AG04449 (cell line): Measurements from ENCODE around the gene KDELR3.

Source experiments
- CTCF ChIA-PET: fragments of 350-600 bp; formaldehyde crosslinking; extraction: SDS; loops from one replicate; lab custom pipeline; 2021; ENCODE audit warnings: antibody characterized with exemption; lab: Yijun Ruan, JAX
- POLR2A ChIA-PET: fragments of 400-600, 350-600 bp; formaldehyde crosslinking; extraction: SDS; loops from one replicate; lab custom pipeline; 2020; ENCODE audit warnings: antibody characterized with exemption, inconsistent platforms; lab: Yijun Ruan, JAX
- DNase-seq: peaks from one replicate; pipeline ENCODE4 v3.0.0-alpha.2; 2010; ENCODE audit warnings: low read depth, low spot score
- H3K4me3 ChIP-seq: 2 replicates; pipeline ENCODE4 v1.5.1; 2011; ENCODE audit warnings: low read depth, mild to moderate bottlenecking, control low read depth, low read length
- TF ChIP-seq, protein P1 (sequence below): IDR thresholded peaks from one replicate; pipeline ENCODE4 v1.5.1; 2011; ENCODE audit warnings: mild to moderate bottlenecking, moderate library complexity, low read length, control low read depth, inconsistent platforms; ENCODE audit not compliant: insufficient read depth; ENCODE audit errors: missing control alignments

KDELR3 gene

DNA sequence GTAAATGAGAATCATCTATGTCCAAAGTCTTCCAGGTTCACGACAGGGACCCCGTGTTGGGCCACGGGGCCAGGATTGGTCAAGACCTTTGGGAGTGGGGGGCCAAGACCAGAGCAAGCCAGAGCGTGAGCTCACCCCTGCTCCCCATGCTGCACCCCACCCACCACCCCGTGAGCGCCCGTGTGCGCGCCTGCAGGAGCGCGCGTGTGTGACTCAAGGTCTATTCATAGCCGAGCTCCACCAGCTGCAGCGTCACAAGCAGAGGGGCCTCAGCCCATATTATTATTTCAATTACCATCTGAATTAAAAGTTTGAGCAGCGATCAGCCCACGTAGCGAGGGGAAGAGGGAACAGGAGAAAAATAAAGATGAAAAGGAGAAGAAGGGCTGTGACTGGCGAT is 18.1 kb upstream of the KDELR3 start:
- no peak for DNase-seq
- POLR2A ChIA-PET: no interaction called here
- no peak overlapping the region for H3K4me3 ChIP-seq
- CTCF ChIA-PET: no interaction called here
- TF ChIP-seq, protein P1, sequence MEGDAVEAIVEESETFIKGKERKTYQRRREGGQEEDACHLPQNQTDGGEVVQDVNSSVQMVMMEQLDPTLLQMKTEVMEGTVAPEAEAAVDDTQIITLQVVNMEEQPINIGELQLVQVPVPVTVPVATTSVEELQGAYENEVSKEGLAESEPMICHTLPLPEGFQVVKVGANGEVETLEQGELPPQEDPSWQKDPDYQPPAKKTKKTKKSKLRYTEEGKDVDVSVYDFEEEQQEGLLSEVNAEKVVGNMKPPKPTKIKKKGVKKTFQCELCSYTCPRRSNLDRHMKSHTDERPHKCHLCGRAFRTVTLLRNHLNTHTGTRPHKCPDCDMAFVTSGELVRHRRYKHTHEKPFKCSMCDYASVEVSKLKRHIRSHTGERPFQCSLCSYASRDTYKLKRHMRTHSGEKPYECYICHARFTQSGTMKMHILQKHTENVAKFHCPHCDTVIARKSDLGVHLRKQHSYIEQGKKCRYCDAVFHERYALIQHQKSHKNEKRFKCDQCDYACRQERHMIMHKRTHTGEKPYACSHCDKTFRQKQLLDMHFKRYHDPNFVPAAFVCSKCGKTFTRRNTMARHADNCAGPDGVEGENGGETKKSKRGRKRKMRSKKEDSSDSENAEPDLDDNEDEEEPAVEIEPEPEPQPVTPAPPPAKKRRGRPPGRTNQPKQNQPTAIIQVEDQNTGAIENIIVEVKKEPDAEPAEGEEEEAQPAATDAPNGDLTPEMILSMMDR: no peak

DNA sequence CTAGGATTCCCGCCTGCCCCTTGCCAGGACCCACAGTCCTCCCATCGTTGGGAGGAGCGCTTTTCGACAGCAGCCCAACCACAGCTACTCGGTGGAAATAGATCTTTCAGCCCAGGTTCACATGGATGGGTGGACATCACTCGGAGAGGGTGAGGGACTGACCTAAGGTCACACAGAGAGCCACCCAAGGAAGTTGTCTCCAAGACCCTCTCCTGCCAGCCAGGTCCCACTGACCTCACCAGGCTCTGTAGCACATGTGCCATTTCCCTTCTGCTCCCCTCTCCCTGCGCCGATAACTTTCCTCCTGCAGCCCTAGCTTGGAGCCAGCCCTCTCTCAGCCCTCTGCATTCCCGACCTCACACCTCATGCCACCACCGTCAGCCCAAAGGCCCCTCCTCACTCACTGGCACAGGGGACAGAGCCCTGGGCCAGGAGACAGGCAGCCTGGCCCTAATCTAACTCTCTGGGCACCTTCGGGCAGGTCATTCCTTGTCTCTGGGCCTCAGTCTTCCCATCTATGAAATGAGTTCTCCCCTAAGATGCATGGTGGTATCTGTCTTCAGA is 17.6 kb upstream of the KDELR3 start:
- H3K4me3 ChIP-seq: no peak overlapping the region
- POLR2A ChIA-PET: no interaction called here
- TF ChIP-seq, protein P1: no peak
- CTCF ChIA-PET: no interaction called here
- no peak for DNase-seq

DNA sequence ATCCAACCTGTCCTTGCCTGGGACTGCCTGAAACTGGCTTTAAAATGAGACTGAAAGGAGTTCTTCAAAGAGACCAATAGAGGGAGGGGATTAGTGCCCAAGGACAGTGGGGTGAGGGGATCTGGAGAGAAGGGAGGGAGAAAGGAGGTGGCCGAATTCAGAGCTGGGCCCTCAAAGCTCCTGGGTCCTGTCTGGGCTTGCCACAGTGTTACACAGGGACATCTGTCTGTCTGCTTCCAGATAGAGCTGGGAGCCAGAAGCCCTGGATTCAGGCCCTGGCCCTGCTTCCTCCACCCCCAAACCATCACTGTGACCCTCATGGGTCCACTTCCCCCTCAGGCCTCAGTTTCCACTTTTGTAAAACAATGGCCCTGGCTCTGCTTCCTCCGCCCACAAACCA is 16.5 kb upstream of the KDELR3 start:
- TF ChIP-seq, protein P1: no peak
- ChIA-PET CTCF (no interaction called here), POLR2A (no interaction called here)
- no peak for DNase-seq
- no peak overlapping the region for H3K4me3 ChIP-seq

DNA sequence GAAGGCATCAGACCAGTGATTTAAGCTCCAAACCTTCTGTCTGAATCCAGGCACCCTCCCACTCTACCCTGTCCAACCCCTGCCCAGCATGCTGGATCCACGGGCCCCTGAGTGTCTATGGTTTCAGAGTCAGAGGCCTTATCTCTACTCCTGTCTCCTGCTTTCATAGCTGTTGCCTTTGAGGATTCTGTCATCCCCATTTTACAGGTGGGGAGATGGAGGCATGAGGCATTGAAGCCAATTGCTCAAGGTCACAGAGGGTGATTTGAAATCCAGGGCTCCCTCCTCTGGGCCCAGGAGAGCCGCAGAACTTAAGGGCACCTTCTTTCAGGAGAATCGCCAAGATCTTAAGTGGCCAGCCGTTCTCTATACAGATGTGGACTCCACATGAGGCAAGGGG is 16.0 kb upstream of the KDELR3 start:
- TF ChIP-seq, protein P1: no peak
- DNase-seq: no peak
- ChIA-PET CTCF (no interaction called here), POLR2A (no interaction called here)
- H3K4me3 ChIP-seq: no peak overlapping the region

DNA sequence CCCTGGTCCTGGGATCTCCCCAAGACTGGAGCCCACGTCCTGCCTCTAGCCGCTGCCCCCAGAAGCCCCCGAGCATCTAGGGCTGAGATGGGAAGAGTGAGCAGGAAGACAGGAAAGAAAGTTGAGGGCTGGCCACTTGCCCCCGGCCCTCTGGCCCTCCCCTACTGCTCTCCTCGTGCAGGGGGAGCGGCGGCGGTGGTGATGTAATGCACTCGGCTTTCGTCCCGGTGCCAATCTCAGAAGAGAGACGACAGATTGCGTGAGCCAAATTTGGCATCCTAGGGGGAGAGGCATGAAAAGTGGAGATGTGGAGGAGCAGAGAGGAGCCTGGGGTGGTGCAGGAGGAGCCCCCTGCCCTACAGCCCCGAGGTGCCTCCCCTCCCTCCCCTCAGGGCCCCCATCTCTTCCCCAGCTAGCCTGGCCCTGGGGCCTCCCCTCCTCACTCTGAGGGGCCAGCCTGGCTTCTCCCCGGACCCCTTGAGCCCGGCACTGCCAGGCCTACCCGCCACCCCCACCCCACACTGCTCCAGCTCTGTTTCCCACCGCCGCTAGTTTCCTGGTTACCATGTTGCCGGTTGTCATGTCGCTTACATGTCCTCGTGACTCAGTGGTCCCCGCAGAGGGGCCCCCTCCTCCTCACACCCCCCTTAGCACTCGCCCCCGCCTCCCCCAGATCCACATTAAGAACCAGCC is 15.4 kb upstream of the KDELR3 start:
- H3K4me3 ChIP-seq: no peak overlapping the region
- POLR2A ChIA-PET: no interaction called here
- TF ChIP-seq, protein P1: no peak
- DNase-seq: no peak
- CTCF ChIA-PET: interaction anchor here (1.5 kb wide), 1 partner anchor 39 kb away, joined by 5 read pairs; no protein-coding TSS in a partner anchor

DNA sequence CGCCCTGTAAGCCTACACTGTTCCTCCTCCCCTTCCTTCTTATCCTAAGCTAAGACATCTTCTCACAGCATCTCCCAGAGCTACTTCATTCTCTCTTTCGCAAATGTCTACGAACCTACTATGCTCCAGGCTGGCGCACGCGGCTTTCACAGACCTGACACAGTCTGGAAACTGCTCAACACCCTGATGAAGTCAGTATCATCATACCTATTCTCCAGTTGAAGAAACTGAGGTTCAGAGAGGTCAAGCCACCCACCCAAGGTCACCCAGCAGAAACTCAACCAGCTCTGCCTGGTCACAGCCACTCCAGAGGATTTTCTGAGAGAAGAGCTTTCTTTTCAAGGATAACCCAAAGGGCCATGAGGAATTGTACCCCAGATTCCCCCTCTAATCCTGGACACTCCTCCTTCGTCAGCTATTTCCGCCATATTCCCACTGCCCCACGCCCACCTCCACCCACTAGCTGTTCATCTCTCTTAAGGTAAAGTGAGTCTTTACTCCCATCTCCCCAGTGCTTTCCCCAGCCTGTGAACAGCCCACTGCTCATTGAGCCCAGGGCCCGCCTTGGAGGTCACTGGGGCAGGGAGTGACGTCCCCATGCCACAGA is 14.7 kb upstream of the KDELR3 start:
- ChIA-PET CTCF (interaction anchor here (0.9 to 1.5 kb wide), 2 partner anchors 14 to 40 kb away, joined by 3 to 5 read pairs; partner anchors contain the start of gene KDELR3), POLR2A (no interaction called here)
- no peak overlapping the region for H3K4me3 ChIP-seq
- DNase-seq: no peak
- TF ChIP-seq, protein P1: no peak
